WTC11 (cell line): ENCODE data around the gene CHSY3. TPM values are rescaled to one million over a fixed set of nuclear protein-coding genes. Genes with fewer than 3 reads are reported as not detected.

Experiments
- ATAC-seq: fragments of 200-7000 bp; cut with Tn5 transposase; 2 replicates; pipeline ENCODE4 v1.10.0; 2021; ENCODE audit warnings: mild to moderate bottlenecking, moderate library complexity
- CTCF ChIA-PET: fragments of 300-600 bp; sonication (Branson Sonifier 250); formaldehyde crosslinking; loops from one replicate; lab custom pipeline; 2021; ENCODE audit warnings: antibody characterized with exemption; lab: Charles Lee
- POLR2A ChIA-PET: fragments of 350-600 bp; sonication (Branson Sonifier 250); formaldehyde crosslinking; loops from one replicate; lab custom pipeline; 2021; ENCODE audit warnings: antibody characterized with exemption; lab: Charles Lee
- DNase-seq: peaks from one replicate; pipeline ENCODE4 v3.0.0; 2021; ENCODE audit warnings: low spot score
- H3K27ac Mint-ChIP-seq: 2 replicates; pipeline ENCODE4 v1.8.0; 2021; ENCODE audit warnings: mixed read lengths
- H3K27me3 Mint-ChIP-seq: 2 replicates; pipeline ENCODE4 v1.8.0; 2021; ENCODE audit warnings: low read depth, mild to moderate bottlenecking, moderate library complexity, mixed read lengths
- H3K36me3 Mint-ChIP-seq: 2 replicates; pipeline ENCODE4 v1.8.0; 2021; ENCODE audit warnings: mixed read lengths
- H3K4me1 Mint-ChIP-seq: 2 replicates; pipeline ENCODE4 v1.8.0; 2022; ENCODE audit warnings: mixed read lengths
- H3K4me3 Mint-ChIP-seq: 2 replicates; pipeline ENCODE4 v1.8.0; 2021; ENCODE audit warnings: mild to moderate bottlenecking, moderate library complexity, mixed read lengths
- H3K9me3 Mint-ChIP-seq: 2 replicates; pipeline ENCODE4 v1.8.0; 2021; ENCODE audit warnings: mixed read lengths
- GRHL2 ChIP-seq: fragments of 250-450 bp; sonication (Bioruptor Pico); IDR thresholded peaks from 2 replicates; pipeline ENCODE4 v1.8.0; 2022; ENCODE audit warnings: mild to moderate bottlenecking, moderate library complexity; ENCODE audit not compliant: insufficient replicate concordance, severe bottlenecking
- NR3C1 ChIP-seq: sonication (generic); formaldehyde crosslinking; conservative IDR thresholded peaks from 2 replicates; pipeline ENCODE4 v1.8.1; 2023; ENCODE audit warnings: low read depth, mild to moderate bottlenecking, missing genetic modification reagents
- PRRX2 ChIP-seq: fragments of 250-450 bp; sonication (Bioruptor Pico); IDR thresholded peaks from 2 replicates; pipeline ENCODE4 v1.8.0; 2021; ENCODE audit warnings: mild to moderate bottlenecking
- RELA ChIP-seq: sonication (generic); formaldehyde crosslinking; IDR thresholded peaks from 2 replicates; pipeline ENCODE4 v1.8.1; 2022; ENCODE audit warnings: missing genetic modification reagents, mild to moderate bottlenecking, borderline replicate concordance
- SMAD3 ChIP-seq: sonication (generic); formaldehyde crosslinking; IDR thresholded peaks from 2 replicates; pipeline ENCODE4 v1.8.0; 2022; ENCODE audit warnings: missing genetic modification reagents, mild to moderate bottlenecking, borderline replicate concordance
- TCF7 ChIP-seq: sonication (generic); formaldehyde crosslinking; IDR thresholded peaks from 2 replicates; pipeline ENCODE4 v1.8.0; 2022; ENCODE audit warnings: mild to moderate bottlenecking, low read depth, missing genetic modification reagents, moderate library complexity
- TP53 ChIP-seq: sonication (generic); formaldehyde crosslinking; IDR thresholded peaks from 2 replicates; pipeline ENCODE4 v1.8.1; 2023; ENCODE audit warnings: mild to moderate bottlenecking, missing genetic modification reagents
- ZNF138 ChIP-seq: sonication (generic); formaldehyde crosslinking; conservative IDR thresholded peaks from 2 replicates; pipeline ENCODE4 v1.8.1; 2022; ENCODE audit warnings: mild to moderate bottlenecking, moderate library complexity, missing genetic modification reagents
- ZNF416 ChIP-seq: fragments of 250-450 bp; sonication (Bioruptor Pico); IDR thresholded peaks from 2 replicates; pipeline ENCODE4 v1.9.0; 2021; ENCODE audit warnings: mild to moderate bottlenecking, inconsistent platforms
- total RNA-seq: library from RNA; stranded (reverse); gene quantifications from 3 replicates; pipeline ENCODE4 v1.2.3, GENCODE V29; 2021
- TF ChIP-seq, protein P1 (sequence below): sonication (generic); formaldehyde crosslinking; IDR thresholded peaks from 2 replicates; pipeline ENCODE4 v1.8.1; 2022; ENCODE audit warnings: missing genetic modification reagents, borderline replicate concordance
- TF ChIP-seq, protein P2 (sequence below): sonication (generic); formaldehyde crosslinking; IDR thresholded peaks from 2 replicates; pipeline ENCODE4 v1.8.0; 2022; ENCODE audit warnings: mild to moderate bottlenecking, missing genetic modification reagents
- TF ChIP-seq, protein P3 (sequence below): fragments of 250-450 bp; sonication (Bioruptor Pico); IDR thresholded peaks from 2 replicates; pipeline ENCODE4 v1.9.0; 2021; ENCODE audit warnings: moderate library complexity, mild to moderate bottlenecking, inconsistent platforms, borderline replicate concordance
- TF ChIP-seq, protein P4 (sequence below): fragments of 200-600 bp; IDR thresholded peaks from 2 replicates; pipeline ENCODE4 v1.8.0; 2022; ENCODE audit warnings: antibody characterized with exemption
- TF ChIP-seq, protein P5 (sequence below): sonication (generic); formaldehyde crosslinking; IDR thresholded peaks from 2 replicates; pipeline ENCODE4 v1.8.1; 2022; ENCODE audit warnings: low read depth, mild to moderate bottlenecking, moderate library complexity, missing genetic modification reagents, borderline replicate concordance
- TF ChIP-seq, protein P6 (sequence below): fragments of 250-450 bp; sonication (Bioruptor Pico); IDR thresholded peaks from 2 replicates; pipeline ENCODE4 v1.8.0; 2021; ENCODE audit warnings: mild to moderate bottlenecking
- TF ChIP-seq, protein P7 (sequence below): sonication (generic); formaldehyde crosslinking; IDR thresholded peaks from 2 replicates; pipeline ENCODE4 v1.8.1; 2023; ENCODE audit warnings: mild to moderate bottlenecking, missing genetic modification reagents
- TF ChIP-seq, protein P8 (sequence below): sonication (generic); formaldehyde crosslinking; IDR thresholded peaks from 2 replicates; pipeline ENCODE4 v1.8.1; 2023; ENCODE audit warnings: mild to moderate bottlenecking, moderate library complexity, missing genetic modification reagents
- TF ChIP-seq, protein P9 (sequence below): sonication (generic); formaldehyde crosslinking; IDR thresholded peaks from 2 replicates; pipeline ENCODE4 v1.8.0; 2023; ENCODE audit warnings: mild to moderate bottlenecking, missing genetic modification reagents

Gene CHSY3
- total RNA-seq, 1 experiment from 2014 or later, result 0.98 TPM

DNA sequence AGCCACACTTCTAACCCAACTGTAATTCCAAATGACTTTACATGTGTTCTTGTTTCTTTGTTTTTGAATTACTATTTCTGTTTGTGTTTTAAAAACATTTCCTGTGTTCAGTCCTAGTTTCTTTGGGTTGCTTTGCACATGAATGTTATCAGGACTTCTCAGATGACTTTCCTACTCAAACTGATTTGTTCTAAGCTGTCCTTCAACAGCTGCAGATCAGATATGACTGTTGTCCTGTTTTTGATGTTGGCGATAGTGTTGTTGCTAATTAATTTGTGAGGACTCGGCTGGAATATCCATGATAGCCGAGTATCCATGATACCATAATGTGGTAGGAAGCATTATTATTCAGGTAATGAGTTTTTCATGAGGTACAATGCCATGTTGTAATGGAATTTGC, 98.6 kb downstream of the CHSY3 start (continued):
- TF ChIP-seq, protein P1, sequence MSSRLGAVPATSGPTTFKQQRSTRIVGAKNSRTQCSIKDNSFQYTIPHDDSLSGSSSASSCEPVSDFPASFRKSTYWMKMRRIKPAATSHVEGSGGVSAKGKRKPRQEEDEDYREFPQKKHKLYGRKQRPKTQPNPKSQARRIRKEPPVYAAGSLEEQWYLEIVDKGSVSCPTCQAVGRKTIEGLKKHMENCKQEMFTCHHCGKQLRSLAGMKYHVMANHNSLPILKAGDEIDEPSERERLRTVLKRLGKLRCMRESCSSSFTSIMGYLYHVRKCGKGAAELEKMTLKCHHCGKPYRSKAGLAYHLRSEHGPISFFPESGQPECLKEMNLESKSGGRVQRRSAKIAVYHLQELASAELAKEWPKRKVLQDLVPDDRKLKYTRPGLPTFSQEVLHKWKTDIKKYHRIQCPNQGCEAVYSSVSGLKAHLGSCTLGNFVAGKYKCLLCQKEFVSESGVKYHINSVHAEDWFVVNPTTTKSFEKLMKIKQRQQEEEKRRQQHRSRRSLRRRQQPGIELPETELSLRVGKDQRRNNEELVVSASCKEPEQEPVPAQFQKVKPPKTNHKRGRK, result no peak
- TF ChIP-seq ZNF138 (CRISPR knock-in tag), result no peak
- TF ChIP-seq TCF7, result no peak
- TF ChIP-seq, all 79 proteins: peak for 0

DNA sequence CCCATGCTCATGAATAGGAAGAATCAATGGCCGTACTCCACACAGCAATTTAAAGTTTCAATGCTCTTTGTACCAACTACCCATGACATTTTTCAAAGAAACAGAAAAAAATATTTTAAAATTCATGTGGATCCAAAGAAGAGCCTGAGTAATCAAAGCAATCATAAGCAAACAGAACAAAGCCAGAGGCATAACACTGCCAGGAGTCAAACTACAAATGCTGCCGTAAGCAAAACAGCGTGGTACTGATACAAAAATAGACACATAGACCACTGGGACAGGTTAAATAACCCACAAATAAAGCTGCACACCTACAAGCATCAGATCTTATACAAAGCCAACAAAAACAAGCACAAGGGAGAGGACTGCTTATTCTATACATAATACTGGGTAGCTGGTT, 107.7 kb downstream of the CHSY3 start:
- peaks cover 4% of the 10 kb centered on the region; the same call in 1 of the 2 replicates for H3K4me1 Mint-ChIP-seq
- CTCF ChIA-PET, result no interaction called here
- no peak for ATAC-seq
- TF ChIP-seq, protein P2, sequence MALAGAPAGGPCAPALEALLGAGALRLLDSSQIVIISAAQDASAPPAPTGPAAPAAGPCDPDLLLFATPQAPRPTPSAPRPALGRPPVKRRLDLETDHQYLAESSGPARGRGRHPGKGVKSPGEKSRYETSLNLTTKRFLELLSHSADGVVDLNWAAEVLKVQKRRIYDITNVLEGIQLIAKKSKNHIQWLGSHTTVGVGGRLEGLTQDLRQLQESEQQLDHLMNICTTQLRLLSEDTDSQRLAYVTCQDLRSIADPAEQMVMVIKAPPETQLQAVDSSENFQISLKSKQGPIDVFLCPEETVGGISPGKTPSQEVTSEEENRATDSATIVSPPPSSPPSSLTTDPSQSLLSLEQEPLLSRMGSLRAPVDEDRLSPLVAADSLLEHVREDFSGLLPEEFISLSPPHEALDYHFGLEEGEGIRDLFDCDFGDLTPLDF (CRISPR knock-in tag), result no peak
- no peak for TF ChIP-seq PRRX2
- TF ChIP-seq, protein P3, sequence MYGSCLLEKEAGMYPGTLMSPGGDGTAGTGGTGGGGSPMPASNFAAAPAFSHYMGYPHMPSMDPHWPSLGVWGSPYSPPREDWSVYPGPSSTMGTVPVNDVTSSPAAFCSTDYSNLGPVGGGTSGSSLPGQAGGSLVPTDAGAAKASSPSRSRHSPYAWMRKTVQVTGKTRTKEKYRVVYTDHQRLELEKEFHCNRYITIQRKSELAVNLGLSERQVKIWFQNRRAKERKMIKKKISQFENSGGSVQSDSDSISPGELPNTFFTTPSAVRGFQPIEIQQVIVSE, result no peak
- no peak for TF ChIP-seq SMAD3
- no peak for TF ChIP-seq TP53 (CRISPR knock-in tag)
- TF ChIP-seq GRHL2 (CRISPR knock-in tag), result no peak
- no peak for TF ChIP-seq RELA
- TF ChIP-seq, protein P4, sequence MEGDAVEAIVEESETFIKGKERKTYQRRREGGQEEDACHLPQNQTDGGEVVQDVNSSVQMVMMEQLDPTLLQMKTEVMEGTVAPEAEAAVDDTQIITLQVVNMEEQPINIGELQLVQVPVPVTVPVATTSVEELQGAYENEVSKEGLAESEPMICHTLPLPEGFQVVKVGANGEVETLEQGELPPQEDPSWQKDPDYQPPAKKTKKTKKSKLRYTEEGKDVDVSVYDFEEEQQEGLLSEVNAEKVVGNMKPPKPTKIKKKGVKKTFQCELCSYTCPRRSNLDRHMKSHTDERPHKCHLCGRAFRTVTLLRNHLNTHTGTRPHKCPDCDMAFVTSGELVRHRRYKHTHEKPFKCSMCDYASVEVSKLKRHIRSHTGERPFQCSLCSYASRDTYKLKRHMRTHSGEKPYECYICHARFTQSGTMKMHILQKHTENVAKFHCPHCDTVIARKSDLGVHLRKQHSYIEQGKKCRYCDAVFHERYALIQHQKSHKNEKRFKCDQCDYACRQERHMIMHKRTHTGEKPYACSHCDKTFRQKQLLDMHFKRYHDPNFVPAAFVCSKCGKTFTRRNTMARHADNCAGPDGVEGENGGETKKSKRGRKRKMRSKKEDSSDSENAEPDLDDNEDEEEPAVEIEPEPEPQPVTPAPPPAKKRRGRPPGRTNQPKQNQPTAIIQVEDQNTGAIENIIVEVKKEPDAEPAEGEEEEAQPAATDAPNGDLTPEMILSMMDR, result no peak
- no peak for TF ChIP-seq ZNF416 (CRISPR knock-in tag)
- TF ChIP-seq, protein P5, sequence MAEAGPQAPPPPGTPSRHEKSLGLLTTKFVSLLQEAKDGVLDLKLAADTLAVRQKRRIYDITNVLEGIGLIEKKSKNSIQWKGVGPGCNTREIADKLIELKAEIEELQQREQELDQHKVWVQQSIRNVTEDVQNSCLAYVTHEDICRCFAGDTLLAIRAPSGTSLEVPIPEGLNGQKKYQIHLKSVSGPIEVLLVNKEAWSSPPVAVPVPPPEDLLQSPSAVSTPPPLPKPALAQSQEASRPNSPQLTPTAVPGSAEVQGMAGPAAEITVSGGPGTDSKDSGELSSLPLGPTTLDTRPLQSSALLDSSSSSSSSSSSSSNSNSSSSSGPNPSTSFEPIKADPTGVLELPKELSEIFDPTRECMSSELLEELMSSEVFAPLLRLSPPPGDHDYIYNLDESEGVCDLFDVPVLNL (CRISPR knock-in tag), result no peak
- TF ChIP-seq NR3C1, result no peak
- TF ChIP-seq, protein P6, sequence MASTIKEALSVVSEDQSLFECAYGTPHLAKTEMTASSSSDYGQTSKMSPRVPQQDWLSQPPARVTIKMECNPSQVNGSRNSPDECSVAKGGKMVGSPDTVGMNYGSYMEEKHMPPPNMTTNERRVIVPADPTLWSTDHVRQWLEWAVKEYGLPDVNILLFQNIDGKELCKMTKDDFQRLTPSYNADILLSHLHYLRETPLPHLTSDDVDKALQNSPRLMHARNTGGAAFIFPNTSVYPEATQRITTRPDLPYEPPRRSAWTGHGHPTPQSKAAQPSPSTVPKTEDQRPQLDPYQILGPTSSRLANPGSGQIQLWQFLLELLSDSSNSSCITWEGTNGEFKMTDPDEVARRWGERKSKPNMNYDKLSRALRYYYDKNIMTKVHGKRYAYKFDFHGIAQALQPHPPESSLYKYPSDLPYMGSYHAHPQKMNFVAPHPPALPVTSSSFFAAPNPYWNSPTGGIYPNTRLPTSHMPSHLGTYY (CRISPR knock-in tag), result no peak
- TF ChIP-seq, all 79 proteins: peak for 0
- Mint-ChIP-seq H3K4me3 (no peak overlapping the region), H3K27me3 (no peaks in the 10 kb centered on the region; the same call in 1 of the 2 replicates), H3K9me3 (peaks cover 62% of the 10 kb centered on the region), H3K27ac (no peak overlapping the region), H3K36me3 (peaks cover 5% of the 10 kb centered on the region)
- no peak for DNase-seq
- POLR2A ChIA-PET, result no interaction called here

DNA sequence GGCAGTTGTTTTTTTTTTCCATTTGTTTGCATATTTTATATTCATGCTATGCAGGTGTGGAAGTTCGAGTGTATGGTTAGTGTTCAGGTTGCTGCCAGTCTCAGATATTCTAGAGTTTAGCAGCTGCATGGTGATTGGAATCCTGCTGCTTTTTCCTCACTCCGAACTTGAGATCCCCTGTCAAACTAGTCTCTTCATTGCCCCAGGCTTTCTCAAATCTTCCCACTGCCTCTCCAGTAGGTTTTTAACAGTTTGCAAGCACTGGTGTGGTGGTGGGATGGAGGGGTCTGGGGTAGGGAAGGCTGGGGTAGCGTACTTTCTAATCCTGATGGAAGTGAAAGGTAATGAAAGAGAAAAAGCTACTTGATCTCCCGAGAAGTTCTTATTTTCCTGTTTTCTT, 112.9 kb downstream of the CHSY3 start:
- POLR2A ChIA-PET, result no interaction called here
- TF ChIP-seq, protein P7, sequence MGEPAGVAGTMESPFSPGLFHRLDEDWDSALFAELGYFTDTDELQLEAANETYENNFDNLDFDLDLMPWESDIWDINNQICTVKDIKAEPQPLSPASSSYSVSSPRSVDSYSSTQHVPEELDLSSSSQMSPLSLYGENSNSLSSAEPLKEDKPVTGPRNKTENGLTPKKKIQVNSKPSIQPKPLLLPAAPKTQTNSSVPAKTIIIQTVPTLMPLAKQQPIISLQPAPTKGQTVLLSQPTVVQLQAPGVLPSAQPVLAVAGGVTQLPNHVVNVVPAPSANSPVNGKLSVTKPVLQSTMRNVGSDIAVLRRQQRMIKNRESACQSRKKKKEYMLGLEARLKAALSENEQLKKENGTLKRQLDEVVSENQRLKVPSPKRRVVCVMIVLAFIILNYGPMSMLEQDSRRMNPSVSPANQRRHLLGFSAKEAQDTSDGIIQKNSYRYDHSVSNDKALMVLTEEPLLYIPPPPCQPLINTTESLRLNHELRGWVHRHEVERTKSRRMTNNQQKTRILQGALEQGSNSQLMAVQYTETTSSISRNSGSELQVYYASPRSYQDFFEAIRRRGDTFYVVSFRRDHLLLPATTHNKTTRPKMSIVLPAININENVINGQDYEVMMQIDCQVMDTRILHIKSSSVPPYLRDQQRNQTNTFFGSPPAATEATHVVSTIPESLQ (CRISPR knock-in tag), result no peak
- TF ChIP-seq ZNF138 (CRISPR knock-in tag) (no peak), ZNF416 (CRISPR knock-in tag) (no peak)
- TF ChIP-seq, protein P8, sequence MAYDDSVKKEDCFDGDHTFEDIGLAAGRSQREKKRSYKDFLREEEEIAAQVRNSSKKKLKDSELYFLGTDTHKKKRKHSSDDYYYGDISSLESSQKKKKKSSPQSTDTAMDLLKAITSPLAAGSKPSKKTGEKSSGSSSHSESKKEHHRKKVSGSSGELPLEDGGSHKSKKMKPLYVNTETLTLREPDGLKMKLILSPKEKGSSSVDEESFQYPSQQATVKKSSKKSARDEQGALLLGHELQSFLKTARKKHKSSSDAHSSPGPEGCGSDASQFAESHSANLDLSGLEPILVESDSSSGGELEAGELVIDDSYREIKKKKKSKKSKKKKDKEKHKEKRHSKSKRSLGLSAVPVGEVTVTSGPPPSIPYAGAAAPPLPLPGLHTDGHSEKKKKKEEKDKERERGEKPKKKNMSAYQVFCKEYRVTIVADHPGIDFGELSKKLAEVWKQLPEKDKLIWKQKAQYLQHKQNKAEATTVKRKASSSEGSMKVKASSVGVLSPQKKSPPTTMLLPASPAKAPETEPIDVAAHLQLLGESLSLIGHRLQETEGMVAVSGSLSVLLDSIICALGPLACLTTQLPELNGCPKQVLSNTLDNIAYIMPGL (CRISPR knock-in tag), result no peak
- TF ChIP-seq, protein P9, sequence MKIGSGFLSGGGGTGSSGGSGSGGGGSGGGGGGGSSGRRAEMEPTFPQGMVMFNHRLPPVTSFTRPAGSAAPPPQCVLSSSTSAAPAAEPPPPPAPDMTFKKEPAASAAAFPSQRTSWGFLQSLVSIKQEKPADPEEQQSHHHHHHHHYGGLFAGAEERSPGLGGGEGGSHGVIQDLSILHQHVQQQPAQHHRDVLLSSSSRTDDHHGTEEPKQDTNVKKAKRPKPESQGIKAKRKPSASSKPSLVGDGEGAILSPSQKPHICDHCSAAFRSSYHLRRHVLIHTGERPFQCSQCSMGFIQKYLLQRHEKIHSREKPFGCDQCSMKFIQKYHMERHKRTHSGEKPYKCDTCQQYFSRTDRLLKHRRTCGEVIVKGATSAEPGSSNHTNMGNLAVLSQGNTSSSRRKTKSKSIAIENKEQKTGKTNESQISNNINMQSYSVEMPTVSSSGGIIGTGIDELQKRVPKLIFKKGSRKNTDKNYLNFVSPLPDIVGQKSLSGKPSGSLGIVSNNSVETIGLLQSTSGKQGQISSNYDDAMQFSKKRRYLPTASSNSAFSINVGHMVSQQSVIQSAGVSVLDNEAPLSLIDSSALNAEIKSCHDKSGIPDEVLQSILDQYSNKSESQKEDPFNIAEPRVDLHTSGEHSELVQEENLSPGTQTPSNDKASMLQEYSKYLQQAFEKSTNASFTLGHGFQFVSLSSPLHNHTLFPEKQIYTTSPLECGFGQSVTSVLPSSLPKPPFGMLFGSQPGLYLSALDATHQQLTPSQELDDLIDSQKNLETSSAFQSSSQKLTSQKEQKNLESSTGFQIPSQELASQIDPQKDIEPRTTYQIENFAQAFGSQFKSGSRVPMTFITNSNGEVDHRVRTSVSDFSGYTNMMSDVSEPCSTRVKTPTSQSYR (CRISPR knock-in tag), result no peak

More for the DNA sequence above, 112.9 kb downstream of the CHSY3 start:
- CTCF ChIA-PET, result no interaction called here
- Mint-ChIP-seq H3K9me3 (peaks cover 34% of the 10 kb centered on the region), H3K4me1 (peaks cover 12% of the 10 kb centered on the region), H3K36me3 (peaks cover 5% of the 10 kb centered on the region), H3K27me3 (no peaks in the 10 kb centered on the region; the same call in 1 of the 2 replicates), H3K27ac (no peak overlapping the region), H3K4me3 (no peak overlapping the region)
- peak; percentile 69 for ATAC-seq
- DNase-seq, result no peak
